HG03025 (cell line): ENCODE results near the gene OTUD4.
"Not testable (repeated sequence)": the region's sequence is repeated elsewhere in the genome, so short reads cannot be mapped to it uniquely, and the experiment has no call there.

Source experiments
- ATAC-seq: cut with Tn5 transposase; IDR thresholded peaks from one replicate; pipeline ENCODE4 v1.9.1; 2021; ENCODE audit warnings: mild to moderate bottlenecking, moderate library complexity; ENCODE audit not compliant: unreplicated experiment, low FRiP score

OTUD4 gene, protein sequence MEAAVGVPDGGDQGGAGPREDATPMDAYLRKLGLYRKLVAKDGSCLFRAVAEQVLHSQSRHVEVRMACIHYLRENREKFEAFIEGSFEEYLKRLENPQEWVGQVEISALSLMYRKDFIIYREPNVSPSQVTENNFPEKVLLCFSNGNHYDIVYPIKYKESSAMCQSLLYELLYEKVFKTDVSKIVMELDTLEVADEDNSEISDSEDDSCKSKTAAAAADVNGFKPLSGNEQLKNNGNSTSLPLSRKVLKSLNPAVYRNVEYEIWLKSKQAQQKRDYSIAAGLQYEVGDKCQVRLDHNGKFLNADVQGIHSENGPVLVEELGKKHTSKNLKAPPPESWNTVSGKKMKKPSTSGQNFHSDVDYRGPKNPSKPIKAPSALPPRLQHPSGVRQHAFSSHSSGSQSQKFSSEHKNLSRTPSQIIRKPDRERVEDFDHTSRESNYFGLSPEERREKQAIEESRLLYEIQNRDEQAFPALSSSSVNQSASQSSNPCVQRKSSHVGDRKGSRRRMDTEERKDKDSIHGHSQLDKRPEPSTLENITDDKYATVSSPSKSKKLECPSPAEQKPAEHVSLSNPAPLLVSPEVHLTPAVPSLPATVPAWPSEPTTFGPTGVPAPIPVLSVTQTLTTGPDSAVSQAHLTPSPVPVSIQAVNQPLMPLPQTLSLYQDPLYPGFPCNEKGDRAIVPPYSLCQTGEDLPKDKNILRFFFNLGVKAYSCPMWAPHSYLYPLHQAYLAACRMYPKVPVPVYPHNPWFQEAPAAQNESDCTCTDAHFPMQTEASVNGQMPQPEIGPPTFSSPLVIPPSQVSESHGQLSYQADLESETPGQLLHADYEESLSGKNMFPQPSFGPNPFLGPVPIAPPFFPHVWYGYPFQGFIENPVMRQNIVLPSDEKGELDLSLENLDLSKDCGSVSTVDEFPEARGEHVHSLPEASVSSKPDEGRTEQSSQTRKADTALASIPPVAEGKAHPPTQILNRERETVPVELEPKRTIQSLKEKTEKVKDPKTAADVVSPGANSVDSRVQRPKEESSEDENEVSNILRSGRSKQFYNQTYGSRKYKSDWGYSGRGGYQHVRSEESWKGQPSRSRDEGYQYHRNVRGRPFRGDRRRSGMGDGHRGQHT

DNA sequence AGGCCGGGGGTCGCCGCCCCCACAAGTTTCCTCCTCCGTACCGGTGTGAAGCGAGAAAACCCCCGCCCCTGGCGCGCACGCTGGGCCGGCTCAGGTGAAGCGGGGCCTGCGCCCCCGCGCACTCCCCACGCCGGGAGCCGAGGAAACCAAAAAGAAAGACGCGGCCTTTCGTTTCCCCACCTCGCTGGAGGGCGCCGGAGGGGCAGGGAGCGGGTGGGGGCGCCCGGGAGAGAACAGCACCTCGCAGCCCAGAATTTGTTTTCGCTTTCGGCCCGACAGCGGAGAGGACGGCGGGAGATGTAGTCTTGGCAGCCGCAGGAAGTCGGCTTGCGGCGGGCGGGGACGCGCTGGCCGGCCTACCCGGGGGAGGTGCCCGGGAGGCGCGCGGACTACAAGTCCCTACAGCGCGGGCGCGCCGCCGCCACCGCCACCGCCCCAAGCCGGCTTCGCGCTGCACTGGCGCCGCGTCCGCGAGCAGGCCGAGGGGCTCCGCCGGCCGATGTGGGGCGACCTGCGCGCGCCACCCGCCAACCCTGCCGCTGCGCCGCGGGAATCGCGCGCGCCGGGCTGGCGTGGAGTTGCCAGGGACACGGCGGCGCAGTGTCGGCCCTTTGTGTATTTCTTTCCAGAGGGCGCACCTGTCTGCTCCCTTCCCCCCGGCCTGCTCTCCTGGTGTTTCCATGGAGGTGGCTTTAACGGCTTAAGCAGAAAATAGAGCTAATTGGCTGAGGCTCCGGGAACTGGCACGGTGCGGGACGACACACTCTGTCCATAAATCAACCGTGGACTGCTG lies at the start of gene OTUD4:
Gene OTUD4 (minus strand): TSS at position 292 of the 793 bp plus-strand sequence. CDS start 616 bp downstream, outside the sequence.
- ATAC-seq: peak; percentile 80

DNA sequence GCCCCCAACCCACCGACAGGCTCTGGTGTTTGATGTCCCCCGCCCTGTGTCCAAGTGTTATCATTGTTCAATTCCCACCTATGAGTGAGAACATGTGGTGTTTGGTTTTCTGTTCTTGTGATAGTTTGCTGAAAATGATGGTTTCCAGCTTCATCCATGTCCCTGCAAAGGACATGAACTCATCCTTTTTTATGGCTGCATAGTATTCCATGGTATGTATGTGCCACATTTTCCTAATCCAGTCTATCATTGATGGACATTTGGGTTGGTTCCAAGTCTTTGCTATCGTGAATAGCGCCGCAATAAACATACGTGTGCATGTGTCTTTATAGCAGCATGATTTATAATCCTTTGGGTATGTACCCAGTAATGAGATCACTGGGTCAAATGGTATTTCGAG lies 42.8 kb upstream of the OTUD4 start:
- not testable (repeated sequence) for ATAC-seq

DNA sequence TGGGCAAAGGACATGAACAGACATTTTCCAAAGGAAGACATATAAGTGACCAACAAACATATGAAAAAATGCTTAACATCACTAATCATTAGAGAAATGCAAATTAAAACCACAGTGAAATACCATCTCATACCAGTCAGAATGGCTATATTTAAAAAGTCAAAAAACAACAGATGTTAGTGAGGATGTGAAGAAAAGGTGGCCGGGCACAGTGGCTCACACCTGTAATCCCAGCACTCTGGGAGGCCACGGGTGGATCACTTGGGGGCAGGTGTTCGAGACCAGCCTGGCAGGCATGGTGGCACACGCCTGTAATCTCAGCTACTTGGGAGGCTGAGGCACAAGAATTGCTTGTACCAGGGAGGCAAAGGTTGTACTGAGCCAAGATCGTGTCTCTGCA lies 41.1 kb upstream of the OTUD4 start:
- ATAC-seq: not testable (repeated sequence)

DNA sequence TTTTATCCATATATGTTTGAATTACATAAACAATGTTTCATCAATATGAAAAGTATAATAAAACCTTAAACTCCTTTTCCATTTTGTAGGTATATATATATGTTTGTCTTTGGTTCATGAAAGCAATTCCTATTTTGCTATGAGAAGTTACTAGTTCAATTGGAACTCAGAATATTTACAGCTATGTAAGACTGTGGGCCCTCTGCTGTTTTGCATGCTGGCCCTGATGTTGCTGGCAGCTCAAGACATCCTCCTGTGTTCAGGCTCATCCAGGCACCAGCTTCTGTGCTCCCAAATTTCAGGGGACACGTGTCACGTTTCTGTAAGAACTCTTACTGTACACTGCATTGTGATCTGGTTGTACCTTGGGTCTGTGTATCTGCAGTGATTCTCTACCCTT lies 38.7 kb upstream of the OTUD4 start:
- no peak for ATAC-seq

DNA sequence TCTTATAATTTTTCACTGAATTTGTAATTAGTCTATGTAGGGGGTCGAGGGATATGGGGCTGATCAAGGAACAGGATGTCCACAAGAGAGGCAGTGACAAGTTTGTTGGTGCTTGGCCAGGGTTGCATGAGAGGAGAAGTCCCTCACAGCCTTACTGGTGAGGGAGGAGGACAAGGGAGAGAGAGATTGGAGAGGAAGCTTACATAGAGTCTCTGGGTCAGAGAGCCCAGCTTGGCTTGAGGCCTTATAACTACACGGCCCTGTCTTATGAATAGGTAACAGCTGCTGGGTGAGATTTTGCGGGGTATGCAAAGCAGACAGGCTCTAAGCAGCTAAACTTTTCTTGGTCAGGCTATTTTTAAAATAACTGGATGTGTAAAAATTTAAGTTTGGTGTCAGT lies 37.9 kb upstream of the OTUD4 start:
- peak; percentile 86 for ATAC-seq

DNA sequence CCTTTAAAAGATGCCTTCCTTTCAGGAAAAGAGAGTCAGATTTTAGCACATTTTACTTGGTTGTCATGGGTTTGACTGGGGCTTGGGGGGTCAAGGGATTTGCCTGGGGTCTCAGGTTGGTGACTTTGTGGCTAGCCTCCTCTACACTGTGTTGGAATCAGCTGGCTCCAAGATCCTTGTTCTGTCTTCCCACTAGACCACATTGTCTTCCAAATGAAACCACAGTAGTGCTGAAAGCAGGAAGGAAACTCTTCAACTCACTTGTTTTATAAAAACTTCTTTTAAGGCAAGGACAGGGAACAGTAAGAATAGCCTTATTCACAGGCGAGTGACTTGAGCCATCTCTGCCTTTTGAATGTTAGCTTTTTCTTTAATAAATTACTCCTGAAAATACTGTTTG lies 37.0 kb upstream of the OTUD4 start:
- no peak for ATAC-seq

DNA sequence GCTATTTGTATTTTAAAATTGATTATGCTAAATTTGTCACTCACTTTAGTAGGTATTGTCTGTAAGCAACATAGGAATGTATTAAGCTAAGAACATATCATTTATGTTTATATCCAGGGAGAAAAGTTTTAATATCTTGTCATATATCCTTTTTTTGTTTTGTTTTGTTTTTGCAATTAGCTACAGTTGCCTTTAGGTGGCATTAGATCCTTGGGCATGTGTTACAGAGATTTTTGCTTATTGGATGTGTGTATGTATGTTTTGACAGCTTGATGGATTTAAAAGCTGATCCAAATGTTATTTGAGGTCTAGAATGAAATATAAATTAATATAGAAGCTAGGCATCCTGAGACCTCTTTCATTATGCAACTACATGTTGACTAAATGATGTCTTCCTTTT lies 36.1 kb upstream of the OTUD4 start:
- ATAC-seq: no peak

DNA sequence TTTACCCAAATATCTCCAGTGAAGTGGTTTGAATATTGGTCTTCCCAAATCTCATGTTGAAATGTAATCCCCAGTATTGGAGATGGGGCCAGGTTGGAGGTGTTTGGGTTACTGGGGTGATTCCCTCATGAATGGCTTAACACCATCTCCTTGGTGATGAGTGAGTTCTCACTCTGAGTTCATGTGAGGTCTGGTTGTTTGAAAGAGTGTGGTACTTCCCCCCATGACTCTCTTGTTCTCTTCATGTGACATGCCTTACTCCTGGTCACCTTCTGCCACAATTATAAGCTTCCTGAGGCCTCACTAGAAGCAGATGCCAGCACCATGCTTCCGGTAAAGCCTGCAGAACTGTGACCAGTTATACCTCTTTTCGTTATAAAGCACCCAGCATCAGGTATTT lies 32.9 kb upstream of the OTUD4 start:
- no peak for ATAC-seq

DNA sequence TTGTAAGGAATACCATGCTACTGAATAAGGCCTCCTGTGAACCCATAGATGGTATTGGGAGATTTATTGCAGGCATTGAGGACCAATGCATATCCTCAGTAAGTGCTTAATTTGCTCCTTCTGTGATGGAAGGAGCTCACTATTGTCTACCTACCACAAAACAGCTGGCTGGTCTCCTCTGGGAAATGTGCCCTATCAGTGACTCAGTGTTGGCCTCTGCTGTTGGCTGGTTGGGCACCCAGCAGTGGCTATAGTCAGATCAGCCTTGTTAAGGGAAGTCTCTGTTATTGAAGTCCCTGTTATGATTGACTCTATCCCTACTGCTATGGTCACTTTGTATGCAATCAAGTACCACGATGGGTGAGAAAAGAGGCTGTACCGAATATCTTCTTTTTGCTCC lies 27.5 kb upstream of the OTUD4 start:
- ATAC-seq: no peak

DNA sequence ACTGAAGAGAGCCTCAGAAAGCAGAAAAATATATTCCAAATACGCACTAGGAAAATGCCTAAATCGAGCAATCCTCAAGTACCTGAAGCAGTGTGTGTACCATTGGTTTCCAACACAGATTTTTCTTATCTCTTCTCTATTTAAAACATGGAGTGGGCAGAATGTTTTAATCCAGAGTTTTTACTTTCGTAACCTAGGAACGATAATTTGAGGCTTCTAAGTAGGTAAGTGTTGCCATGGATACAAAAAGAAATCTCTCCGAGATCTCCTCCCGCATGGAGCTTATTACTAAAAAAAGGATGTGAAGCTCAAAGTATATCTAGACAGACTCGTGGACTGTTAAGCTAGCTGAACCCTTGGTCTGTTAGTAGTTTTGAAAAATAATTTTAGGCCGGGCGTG lies 23.0 kb upstream of the OTUD4 start:
- no peak for ATAC-seq

DNA sequence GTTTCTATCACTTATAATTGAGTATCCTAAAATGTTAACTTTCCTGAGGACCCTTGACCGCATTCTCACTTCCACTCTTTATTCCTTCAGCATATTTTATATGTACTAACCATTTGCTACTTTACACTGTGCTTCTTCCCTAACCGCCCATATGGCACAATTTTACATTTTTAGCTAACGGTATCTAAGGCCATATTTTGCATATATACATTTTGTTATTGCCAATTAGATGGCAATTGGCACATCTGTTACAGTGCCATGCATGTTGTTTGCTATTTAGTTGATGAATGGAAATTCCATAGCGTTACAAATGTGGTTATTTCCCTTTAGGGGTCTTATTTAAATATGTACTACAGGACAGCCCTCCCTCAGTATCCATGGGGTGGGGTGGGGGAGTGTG lies 20.0 kb upstream of the OTUD4 start:
- ATAC-seq: no peak

DNA sequence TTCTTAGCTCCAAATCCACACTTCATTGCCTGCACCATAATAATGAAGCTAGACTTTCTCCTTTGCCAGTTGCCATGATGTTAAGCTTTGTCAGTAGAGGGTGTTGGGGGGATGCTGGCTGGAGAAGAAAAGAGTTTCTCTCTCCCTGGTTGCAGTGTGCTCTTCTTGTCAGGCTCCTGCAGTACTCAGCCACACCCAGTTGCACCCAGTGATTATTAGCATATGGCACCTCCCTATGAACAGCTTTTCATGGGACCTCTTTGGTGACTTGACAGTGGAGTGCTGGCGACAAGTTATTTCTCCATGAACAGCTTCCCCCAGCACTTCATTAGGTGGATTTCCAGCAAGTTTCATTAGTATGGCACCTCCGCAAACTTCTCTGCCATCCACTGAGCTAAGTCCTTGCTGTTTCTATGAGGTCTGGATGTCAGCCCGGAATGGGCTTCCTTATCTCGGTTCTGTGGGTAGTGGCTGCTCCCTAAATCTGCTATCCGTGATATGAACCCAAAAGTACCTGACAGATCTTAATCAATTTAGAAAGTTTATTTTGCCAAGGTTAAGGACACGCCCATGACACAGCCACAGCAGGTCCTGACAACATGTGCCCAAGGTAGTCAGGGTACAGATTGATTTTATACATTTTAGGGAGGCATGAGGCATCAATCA lies 18.8 kb upstream of the OTUD4 start:
- no peak for ATAC-seq

DNA sequence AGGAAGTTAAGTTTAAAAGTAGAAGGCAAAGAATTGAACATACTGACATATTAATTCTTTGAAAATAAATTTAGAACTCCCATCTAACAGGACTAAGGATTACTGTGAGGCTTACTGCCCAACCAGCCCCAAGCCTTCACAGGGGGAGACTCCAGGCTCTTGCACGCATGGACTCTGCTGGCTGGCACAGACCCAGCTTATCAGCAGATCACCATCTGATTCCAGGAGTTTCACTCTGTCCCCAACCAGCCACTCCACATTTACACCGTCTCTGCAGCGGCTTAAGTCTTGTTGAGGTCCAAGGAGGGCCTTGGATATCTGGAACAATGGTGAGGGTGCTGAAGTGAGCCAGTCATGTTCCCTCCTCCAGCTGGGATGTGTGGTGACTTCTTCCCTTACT lies 16.4 kb upstream of the OTUD4 start:
- no peak for ATAC-seq

DNA sequence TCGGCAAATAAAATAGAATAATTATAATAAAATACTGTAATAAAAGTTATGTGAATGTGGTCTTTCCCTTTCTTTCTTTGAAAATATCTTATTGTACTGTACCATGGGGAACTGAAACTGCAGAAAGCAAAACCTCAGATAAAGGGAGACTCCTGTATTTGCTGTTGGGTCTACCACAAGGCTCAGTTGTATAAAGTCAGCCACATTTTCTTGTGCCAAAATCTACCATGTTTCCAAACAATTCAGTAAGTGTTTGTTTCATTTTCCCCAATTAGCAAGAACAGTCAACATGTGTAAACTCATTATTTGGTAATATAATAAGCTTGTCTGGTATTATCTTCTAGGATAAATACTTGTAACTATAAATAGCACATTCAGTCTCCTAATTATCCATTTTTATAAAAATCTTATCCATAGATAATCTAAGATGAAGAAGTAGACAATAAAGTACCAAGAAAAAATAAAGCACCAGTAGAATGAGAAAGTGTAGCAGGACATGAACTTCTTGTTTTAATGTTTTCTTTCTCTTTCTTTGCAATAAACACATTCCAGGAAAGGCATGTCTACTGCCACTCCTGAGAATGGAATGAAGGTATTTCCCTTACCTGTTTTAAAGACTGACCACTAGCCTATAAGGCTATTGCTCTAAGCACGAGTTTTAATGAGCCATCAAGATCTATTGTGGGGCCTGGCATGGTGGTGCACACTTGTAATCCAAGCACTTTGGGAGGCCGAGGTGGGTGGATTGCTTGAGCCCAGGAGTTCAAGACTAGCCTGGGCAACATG lies 15.0 kb upstream of the OTUD4 start:
- ATAC-seq: peak; percentile 94

DNA sequence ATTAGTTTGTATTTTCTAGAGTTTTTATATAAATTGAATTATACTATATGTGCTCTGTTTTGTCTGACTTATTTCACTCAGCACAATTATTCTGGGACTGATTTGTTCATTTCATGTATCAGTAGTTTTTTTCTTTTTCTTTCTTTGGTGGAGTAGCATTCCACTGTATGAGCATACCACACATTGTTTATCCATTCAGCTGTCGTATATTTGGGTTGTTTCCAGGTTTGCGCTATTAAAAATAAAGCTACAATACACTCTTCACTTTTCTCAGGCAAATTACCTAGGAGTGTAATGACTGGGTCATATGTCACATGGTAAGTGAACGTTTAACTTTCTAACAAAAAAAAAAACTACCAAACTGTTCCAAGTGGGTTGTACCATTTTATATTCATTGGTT lies 9.6 kb upstream of the OTUD4 start:
- ATAC-seq: no peak

DNA sequence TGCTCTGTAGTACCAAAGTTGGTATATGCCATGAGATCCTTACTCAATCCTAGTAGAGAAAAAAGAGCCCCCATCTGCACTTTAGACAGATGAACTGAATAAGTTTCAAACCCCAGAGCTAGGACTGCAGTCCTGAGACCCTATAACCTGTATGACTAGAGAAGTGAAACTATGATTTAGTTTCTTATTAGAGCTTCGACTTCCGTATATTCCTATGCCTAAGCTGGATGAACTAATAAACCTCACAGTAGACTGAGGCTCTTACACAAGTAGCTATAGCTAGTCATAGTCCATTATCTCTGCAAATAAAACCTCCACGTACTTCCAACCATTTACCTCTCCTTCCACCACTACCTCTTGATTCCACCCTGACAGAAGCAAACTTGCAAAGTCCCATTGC lies 6.3 kb upstream of the OTUD4 start:
- ATAC-seq: peak; percentile 92

DNA sequence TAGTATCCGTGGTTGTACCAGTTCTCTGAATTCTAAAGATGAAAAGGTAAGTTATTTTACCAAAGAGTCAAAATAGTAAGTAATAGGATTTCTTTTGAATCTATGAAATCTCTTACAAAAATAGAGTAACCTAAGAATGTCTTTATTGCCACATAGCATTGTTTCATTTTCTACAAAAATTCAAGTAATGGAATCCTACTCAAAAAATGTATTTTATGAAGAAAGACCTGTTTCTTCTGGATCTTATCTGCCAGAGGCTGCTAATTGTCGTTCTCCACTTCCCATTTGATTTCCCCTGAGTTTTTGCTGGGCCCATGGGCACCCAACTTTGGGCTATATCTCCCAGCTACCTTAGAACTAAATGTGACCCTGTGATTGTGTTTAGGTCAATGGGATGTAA lies 3.2 kb upstream of the OTUD4 start:
- ATAC-seq: no peak

DNA sequence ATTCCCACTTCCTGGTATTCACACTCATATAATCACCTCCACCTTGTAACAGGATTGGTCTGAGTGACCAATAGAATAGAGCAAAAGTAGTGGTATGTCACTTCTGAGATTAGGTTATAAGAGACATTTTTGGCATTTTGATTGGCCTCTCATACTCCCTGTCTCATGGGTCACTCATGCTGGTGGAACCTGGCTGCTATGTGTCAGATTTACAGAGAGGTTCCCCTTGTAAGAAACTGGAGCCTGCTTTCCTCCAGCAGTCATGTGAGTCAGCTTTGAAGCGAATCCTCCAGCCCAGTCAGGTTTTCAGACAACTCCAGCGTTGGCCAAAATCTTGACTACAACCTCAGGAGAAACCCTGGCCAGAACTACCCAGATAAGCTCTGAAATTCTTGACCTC lies 2.6 kb upstream of the OTUD4 start:
- ATAC-seq: no peak

DNA sequence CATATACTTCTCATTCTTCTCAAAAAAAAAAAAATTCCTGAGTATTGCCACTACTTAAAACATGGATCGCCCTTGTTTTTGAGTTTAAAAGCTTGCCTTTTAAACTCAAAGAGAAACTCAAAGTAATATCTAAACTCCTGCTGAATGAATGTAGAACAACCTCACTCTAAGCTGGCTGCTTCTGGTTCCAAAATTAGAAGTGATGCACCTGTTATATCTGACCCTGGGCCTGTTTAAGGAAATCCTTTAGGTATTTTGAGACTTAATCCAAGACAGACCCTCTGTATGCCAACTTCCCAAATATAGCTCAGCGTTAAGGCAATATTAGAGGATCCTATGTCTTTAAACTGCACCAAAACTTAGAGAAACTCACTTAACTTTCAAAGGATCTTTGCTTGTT lies 1.8 kb upstream of the OTUD4 start:
- ATAC-seq: no peak
